Ovary (tissue), 3 donors: ENCODE results near the gene CENPA.
"Not testable (repeated sequence)": the region's sequence is repeated elsewhere in the genome, so short reads cannot be mapped to it uniquely, and the experiment has no call there.

Source experiments
- CTCF ChIP-seq, 3 donors: fragments of 450-650 bp in 2 of 3; fragments of 200-600 bp in 1 of 3; IDR thresholded peaks; one replicate each; pipeline versions ENCODE4 v1.5.1 to v1.8.0; 2016 to 2022; ENCODE audit warnings: antibody characterized with exemption in 3 of 3, mild to moderate bottlenecking in 1 of 3
- EP300 ChIP-seq: sonication (generic); formaldehyde crosslinking; IDR thresholded peaks from one replicate; pipeline ENCODE4 v1.6.1; 2017; ENCODE audit warnings: antibody characterized with exemption
- POLR2A ChIP-seq: fragments of 450-650 bp; IDR thresholded peaks from one replicate; pipeline ENCODE4 v1.6.1; 2017; ENCODE audit warnings: antibody characterized with exemption, mild to moderate bottlenecking, moderate library complexity
- donor health status: DM: no; HTN: no; CAD: no.

GRCh38 chr2:26814072-26814765 is 28.4 kb downstream of the CENPA start:
- not testable (repeated sequence) for TF ChIP-seq CTCF (IDR thresholded peaks at IDR 0.05); POLR2A; EP300
